Heart left ventricle (tissue), 16 donors: ENCODE measurements around the gene ICA1. TPM values are rescaled to one million over a fixed set of nuclear protein-coding genes. Genes with fewer than 3 reads are reported as not detected.

ENCODE experiments used
- ATAC-seq, 4 donors: fragments of 200-7000 bp; cut with Tn5 transposase; one replicate each; pipeline ENCODE4 v1.9.1; 2020 to 2022; ENCODE audit warnings: moderate library complexity in 4 of 4, mild to moderate bottlenecking in 3 of 4, moderate number of reproducible peaks in 1 of 4
- DNase-seq, 5 donors: peaks; one replicate each; pipeline ENCODE4 v3.0.0-alpha.2; 2020
- H3K27ac ChIP-seq, 12 donors: fragments of 200-600 bp; sonication (generic) in 4 of 12; one replicate each; pipeline versions ENCODE4 v1.5.0 to v1.8.0; 2016 to 2022; ENCODE audit warnings: mild to moderate bottlenecking in 2 of 12
- H3K27me3 ChIP-seq, 9 donors: fragments of 200-600 bp; sonication (generic) in 2 of 9; one replicate each; pipeline versions ENCODE4 v1.5.1 to v1.8.0; 2016 to 2022; ENCODE audit warnings: mild to moderate bottlenecking in 3 of 9
- H3K36me3 ChIP-seq, 9 donors: fragments of 200-600 bp; sonication (generic) in 2 of 9; one replicate each; pipeline versions ENCODE4 v1.5.0 to v1.8.0; 2018 to 2022; ENCODE audit warnings: mild to moderate bottlenecking in 2 of 9
- H3K4me1 ChIP-seq, 12 donors: fragments of 200-600 bp; sonication (generic) in 4 of 12; one replicate each; pipeline versions ENCODE4 v1.5.0 to v1.8.0; 2016 to 2022; ENCODE audit warnings: mild to moderate bottlenecking in 3 of 12
- H3K4me3 ChIP-seq, 12 donors: fragments of 200-600 bp; sonication (generic) in 4 of 12; one replicate each; pipeline versions ENCODE4 v1.5.0 to v1.8.0; 2017 to 2022; ENCODE audit warnings: mild to moderate bottlenecking in 9 of 12, moderate library complexity in 4 of 12
- H3K9me3 ChIP-seq, 12 donors: fragments of 200-600 bp; sonication (generic) in 4 of 12; one replicate each; pipeline versions ENCODE4 v1.5.0 to v1.8.0; 2016 to 2022; ENCODE audit warnings: mild to moderate bottlenecking in 1 of 12
- POLR2A ChIP-seq, 2 donors: fragments of 450-650 bp; IDR thresholded peaks; one replicate each; pipeline ENCODE4 v1.6.1; 2017; ENCODE audit warnings: antibody characterized with exemption in 2 of 2, mild to moderate bottlenecking in 2 of 2, moderate library complexity in 2 of 2
- WGBS, 4 donors: extraction: QIAGEN DNeasy Blood & Tissue Kit in 2 of 4; methylation state at CpG; one replicate each; pipeline versions ENCODE4 v1.1.5 to v1.1.7; 2013 to 2018; 5-methylcytosine and 5-hydroxymethylcytosine counted together
- intact Hi-C, 10 donors: fragments of 100-400 bp; cut with DNase I; formaldehyde crosslinking; loops; one replicate each; pipeline versions ENCODE4 v1.11.1 to v1.14.2; 2022
- polyA plus RNA-seq, 2 donors: library from polyadenylated mRNA; stranded (reverse); fragments of 200-250 nt; gene quantifications; one replicate each; pipeline ENCODE4 v1.2.3, GENCODE V29; 2013
- total RNA-seq, 9 donors: library from RNA; depleted of rRNA in 2 of 9; stranded (reverse); fragments of >200 nt in 2 of 9; fragmentation: NEBNext Ultra II Directional in 3 of 9; extraction: Animal tissue kit (Norgen Biotek cat#: 25700) in 3 of 9; gene quantifications; one replicate each; pipeline versions ENCODE4 v1.1.0 to v1.2.4, GENCODE V29; 2016 to 2023
- TF ChIP-seq, protein P1 (sequence below), 12 donors: fragments of 200-600 bp; sonication (generic) in 4 of 12; IDR thresholded peaks; one replicate each; pipeline versions ENCODE4 v1.5.0 to v1.8.0; 2018 to 2022; ENCODE audit warnings: antibody characterized with exemption in 12 of 12, mild to moderate bottlenecking in 5 of 12
- donor health status: ischemic (EF 13 %, LVEDD 7.1; RV severe dilation, severe dysfunction).
- donor health status: healthy with polysubstance abuse.
- donor health status: DM: no; HTN: yes; CAD: no.
- donor health status: DM: no; HTN: no; CAD: no.
- donor health status: ischemic (EF 25% LVEDD 6.9; RV normal size, moderate dysfunction).
- donor health status: ischemic (EF 25% LVEDD 5.7; RV mildly dilated, moderate dysfunction).
- donor health status: healthy.
- donor health status: DM: yes; HTN: yes; CAD: no.
- donor health status: ischemic (EF 35%, LVEDD 5.7; RV mildly dilated, moderate dysfunction).
- donor health status: nonischemic (EF 11% LVEDD 7.7; RV severe dilation, severe dysfunction).
- donor health status: DM: yes; HTN: yes; CAD: no.
- donor health status: PGD.
- donor health status: ischemic (EF 29% LVEDD 5.4; RV normal size, mild dysfunction).
- donor health status: nonischemic (EF 23%, LVEDD 6.1; RV moderate dilation, normal function).

The ICA1 gene
- total and polyA plus RNA-seq, 11 donors, result 23.8 to 74.4 (median 54.4) TPM

DNA sequence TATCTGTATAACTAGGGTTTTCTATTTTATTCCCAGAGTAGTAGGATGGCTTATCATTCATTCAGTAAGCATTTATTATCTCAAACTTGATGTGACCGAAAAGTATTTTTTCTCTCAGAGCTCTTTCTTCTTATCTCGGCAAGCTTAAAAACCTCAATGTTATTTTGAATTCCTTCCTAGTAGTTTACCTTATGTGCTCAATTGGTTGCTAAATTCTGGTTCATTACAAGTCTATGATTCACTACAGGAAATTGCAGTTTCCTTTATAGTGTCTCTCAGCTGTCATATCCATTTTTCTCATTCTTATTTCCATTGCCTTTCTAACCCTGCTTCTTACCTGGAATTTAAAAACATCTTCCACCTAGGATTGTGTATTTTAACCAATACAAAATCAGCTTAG is 12.6 kb upstream of the ICA1 start:
- intact Hi-C loops, result no loop called here
- Histone ChIP-seq H3K9me3 (no peaks in the 10 kb centered on the region), H3K27me3 (no peaks in the 10 kb centered on the region), H3K36me3 (no peaks in the 10 kb centered on the region), H3K4me3 (no peak overlapping the region), H3K27ac (no peak overlapping the region), H3K4me1 (no peaks in the 10 kb centered on the region)
- no peak for ATAC-seq
- no peak for DNase-seq
- 76 to 79% (median 79%) methylated on average over 2 of the region's 2 CpGs for WGBS, 4 donors
- TF ChIP-seq POLR2A (IDR thresholded peaks at IDR 0.05), result no peak
- TF ChIP-seq, protein P1, sequence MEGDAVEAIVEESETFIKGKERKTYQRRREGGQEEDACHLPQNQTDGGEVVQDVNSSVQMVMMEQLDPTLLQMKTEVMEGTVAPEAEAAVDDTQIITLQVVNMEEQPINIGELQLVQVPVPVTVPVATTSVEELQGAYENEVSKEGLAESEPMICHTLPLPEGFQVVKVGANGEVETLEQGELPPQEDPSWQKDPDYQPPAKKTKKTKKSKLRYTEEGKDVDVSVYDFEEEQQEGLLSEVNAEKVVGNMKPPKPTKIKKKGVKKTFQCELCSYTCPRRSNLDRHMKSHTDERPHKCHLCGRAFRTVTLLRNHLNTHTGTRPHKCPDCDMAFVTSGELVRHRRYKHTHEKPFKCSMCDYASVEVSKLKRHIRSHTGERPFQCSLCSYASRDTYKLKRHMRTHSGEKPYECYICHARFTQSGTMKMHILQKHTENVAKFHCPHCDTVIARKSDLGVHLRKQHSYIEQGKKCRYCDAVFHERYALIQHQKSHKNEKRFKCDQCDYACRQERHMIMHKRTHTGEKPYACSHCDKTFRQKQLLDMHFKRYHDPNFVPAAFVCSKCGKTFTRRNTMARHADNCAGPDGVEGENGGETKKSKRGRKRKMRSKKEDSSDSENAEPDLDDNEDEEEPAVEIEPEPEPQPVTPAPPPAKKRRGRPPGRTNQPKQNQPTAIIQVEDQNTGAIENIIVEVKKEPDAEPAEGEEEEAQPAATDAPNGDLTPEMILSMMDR (IDR thresholded peaks at IDR 0.05), result no peak

DNA sequence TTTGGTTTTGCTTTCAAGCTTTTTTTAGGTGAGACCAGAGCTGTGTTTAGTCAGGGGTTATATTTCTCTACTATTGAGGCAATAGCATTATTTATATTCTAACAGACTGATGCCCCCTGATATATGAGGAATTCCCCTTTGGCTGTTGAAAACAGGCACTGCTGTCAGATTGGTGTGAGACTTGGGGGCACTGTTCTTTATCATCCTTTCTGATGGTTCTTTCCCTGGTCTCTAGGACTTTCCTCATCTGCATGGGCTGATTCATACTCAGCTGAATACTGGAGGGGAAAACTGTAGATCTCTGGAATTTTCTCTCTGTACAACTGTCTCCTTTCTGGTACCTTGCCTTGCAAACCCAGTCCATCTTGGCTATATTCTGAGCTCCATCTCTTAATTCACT is 10.0 kb upstream of the ICA1 start:
- no peaks in the 10 kb centered on the region for H3K9me3 ChIP-seq
- ATAC-seq, result no peak
- no peak overlapping the region for H3K4me3 ChIP-seq
- H3K27ac ChIP-seq, result no peak overlapping the region
- H3K4me1 ChIP-seq, result no peaks in the 10 kb centered on the region
- no peaks in the 10 kb centered on the region for H3K36me3 ChIP-seq
- TF ChIP-seq, protein P1 (IDR thresholded peaks at IDR 0.05), result no peak
- no peak for TF ChIP-seq POLR2A (IDR thresholded peaks at IDR 0.05)
- H3K27me3 ChIP-seq, result no peaks in the 10 kb centered on the region
- no peak for DNase-seq
- intact Hi-C loops, result no loop called here

DNA sequence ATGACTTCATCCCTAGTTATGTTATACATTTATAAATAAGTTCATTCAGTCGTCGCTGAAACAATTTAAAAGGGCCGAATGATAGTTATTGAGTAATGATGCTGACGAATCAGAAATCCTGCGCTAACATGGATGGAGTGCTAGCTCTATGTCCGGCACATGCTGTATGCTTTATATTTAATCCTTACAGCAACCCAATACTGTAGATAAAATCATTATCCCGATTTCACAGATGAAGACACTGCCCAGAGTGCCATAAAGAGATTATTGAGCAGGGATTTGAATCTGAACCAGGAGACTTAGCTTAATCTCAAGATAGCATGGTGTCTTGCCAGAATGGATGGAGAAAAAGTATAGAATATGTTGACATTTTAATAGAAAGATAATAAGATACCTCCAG is 1.1 kb upstream of the ICA1 start:
- 70 to 77% (median 72%) methylated on average over 7 of the region's 7 CpGs for WGBS, 4 donors
- TF ChIP-seq, protein P1 (IDR thresholded peaks at IDR 0.05), result no peak
- TF ChIP-seq POLR2A (IDR thresholded peaks at IDR 0.05), result no peak
- peaks cover 0 to 14% (median 0%) of the 10 kb centered on the region in 9 donors for H3K27me3 ChIP-seq
- H3K4me3 ChIP-seq, result peak overlapping the region in 7 of 12 donors; percentile 72 to 99 (median 87)
- H3K4me1 ChIP-seq, result peaks cover 0 to 23% (median 4%) of the 10 kb centered on the region in 12 donors
- peak overlapping the region in 8 of 12 donors; percentile 89 to 99 (median 96) for H3K27ac ChIP-seq
- H3K9me3 ChIP-seq, result no peaks in the 10 kb centered on the region
- DNase-seq, result no peak
- intact Hi-C loops, result no loop called here
- H3K36me3 ChIP-seq, result no peaks in the 10 kb centered on the region
- no peak for ATAC-seq

DNA sequence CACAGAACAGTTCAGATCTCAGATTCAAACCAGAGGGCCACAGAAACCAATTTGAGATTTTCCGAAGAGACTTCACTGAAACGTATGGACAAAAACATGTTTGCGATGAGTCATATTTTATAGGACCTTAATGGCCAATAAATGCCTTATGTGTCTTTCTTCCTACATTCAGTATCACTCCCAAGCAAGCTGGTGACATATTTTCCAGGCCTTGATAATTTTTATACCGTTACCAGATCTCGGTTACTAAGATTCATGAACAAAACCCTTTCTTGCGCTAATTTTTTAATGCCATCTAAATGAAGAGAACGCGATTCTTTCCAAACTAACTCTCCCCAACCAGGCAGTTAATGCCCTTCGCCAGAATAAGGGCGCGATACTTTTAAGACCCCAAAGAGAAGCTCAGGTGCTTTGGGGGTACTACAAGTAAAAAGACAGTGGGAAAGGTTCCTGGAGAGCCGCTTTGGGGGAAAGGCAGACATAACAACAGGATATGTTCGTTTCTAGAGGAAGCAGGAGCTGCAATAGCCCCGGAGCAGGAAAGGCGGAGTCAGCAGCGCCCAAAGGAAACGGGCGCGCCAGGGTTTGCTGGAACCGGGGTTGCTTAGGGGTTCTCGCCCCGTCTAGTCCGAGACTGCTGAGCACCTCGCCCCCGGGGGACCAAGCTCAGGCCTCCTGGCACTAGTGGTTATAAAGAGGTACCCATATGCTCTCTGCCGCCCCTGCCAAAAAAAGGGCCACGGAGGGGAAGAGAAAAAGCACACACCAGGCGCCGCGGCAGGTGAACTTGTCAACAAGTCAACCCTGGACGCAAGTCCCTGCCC is 884 bp downstream of the ICA1 start:
- peak overlapping the region; percentile 72 to 99 (median 86) for H3K4me3 ChIP-seq
- no peak for TF ChIP-seq POLR2A (IDR thresholded peaks at IDR 0.05)
- TF ChIP-seq, protein P1 (IDR thresholded peaks at IDR 0.05), result peak in 1 of 12 donors; percentile 14
- ATAC-seq (peak; percentile 42 to 81 (median 64)), DNase-seq (peak; percentile 70 to 79 (median 75))
- intact Hi-C loops, result loop anchor here in 1 of 10 donors (1.0 kb wide), 1 partner anchor 23 kb away; no protein-coding TSS in a partner anchor
- 5 to 8% (median 6%) methylated on average over 31 of the region's 31 CpGs for WGBS, 4 donors
- peak overlapping the region; percentile 87 to 99 (median 96) for H3K27ac ChIP-seq
- no peaks in the 10 kb centered on the region for H3K36me3 ChIP-seq
- H3K4me1 ChIP-seq, result peaks cover 0 to 23% (median 4%) of the 10 kb centered on the region in 12 donors
- peaks cover 0 to 14% (median 0%) of the 10 kb centered on the region in 9 donors for H3K27me3 ChIP-seq
- no peaks in the 10 kb centered on the region for H3K9me3 ChIP-seq
